Measurements from ENCODE around the gene C10orf62. TPM values are rescaled to one million over a fixed set of nuclear protein-coding genes. Genes with fewer than 3 reads are reported as not detected.

The C10orf62 gene
- total and polyA plus RNA-seq, 5 donors from 2014 or later: not detected

DNA sequence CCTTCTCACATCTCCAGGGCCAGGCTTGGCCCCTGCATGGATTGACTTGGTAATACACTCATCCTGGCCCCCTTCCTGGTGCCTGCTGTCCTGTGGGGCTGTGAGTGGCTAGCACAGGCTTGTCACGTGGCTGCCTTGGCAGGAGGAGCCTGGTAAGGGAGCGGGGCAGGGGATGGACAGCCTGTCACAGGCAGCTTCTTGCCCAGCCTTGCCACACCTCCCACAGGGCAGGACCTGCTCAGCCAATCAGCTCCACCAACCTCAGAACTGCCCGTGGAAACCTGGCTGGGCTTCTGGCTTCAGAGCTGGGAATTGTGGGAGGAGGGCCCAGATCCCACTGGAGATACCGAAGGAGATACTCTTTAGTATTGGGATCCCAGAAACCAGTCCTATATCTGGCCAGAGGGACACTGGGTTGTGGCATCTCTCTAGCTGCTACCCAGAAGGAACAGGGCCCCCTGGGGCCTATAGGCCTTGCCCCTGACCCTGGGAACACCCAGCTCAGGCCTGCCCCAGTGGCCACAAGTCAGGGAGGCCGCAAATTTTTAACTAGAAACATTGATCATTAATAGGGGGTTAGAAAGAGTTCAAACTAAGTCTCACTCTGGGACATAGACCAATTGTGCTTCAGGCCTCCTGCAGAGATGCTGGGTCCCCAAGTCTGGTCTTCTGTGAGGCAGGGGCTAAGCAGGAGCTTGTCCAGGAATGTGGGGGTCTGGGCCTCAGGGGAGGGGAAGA is 5.3 kb upstream of the C10orf62 start, which contains the start of gene HOGA1:
HOGA1 (plus strand) TSS at position 330 of the 738 bp plus-strand sequence; CDS start at position 645, 315 bp downstream.
- Mint-ChIP-seq H3K27me3 (no peaks in the 10 kb centered on the region), H3K36me3 (no peaks in the 10 kb centered on the region), H3K27ac (no peak within 1 kb of the TSS), H3K4me1 (no peaks in the 10 kb centered on the region), H3K4me3 (no peak within 1 kb of the TSS), H3K9me3 (no peaks in the 10 kb centered on the region)
- H3K27ac ChIP-seq (ENCODE audit: insufficient read depth, low read length, poor library complexity, severe bottlenecking): no peak within 1 kb of the TSS
- H3K9me3 ChIP-seq (ENCODE audit: control insufficient read depth in 2 of 2, low read length in 2 of 2): no peaks in the 10 kb centered on the region
- H3K27me3 ChIP-seq (ENCODE audit: control insufficient read depth, insufficient read depth, low read length): no peaks in the 10 kb centered on the region
- no peaks in the 10 kb centered on the region for H3K36me3 ChIP-seq (ENCODE audit: control insufficient read depth, insufficient read depth, low read length)
- DNase-seq: no peak
- H3K4me1 ChIP-seq (ENCODE audit: control insufficient read depth, insufficient read depth, low read length, poor library complexity, severe bottlenecking): no peaks in the 10 kb centered on the region
- ATAC-seq (ENCODE audit: low read depth in 2 of 2): no peak
- no peak within 1 kb of the TSS for H3K4me3 ChIP-seq (ENCODE audit: low read depth, low read length)

DNA sequence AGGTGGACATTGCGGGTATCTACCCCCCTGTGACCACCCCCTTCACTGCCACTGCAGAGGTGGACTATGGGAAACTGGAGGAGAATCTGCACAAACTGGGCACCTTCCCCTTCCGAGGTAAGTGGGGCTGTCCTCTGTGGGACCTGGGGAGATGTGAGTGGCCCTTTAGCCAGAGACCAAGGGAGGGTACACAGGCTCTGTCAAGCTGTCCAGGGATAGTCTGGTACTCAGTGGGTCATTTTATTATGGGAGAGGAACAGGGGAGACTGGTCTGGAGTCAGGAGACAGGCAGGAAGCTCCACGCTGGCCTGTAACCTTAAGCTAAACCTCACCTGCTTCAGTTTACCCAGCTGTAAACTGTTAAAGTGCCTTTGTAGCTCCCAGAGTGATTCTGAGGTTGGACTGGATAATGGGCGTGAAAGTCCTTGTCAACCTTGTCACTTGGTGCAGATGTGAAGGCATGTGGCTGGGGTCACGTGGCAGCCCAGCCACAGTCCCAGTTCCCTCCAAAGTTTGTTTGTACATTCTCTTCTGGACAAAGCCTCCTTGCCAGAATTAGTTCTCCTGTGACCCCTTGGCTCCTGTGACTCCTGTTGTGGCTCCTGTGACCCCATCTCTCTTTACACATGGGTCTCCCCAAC is 4.6 kb upstream of the C10orf62 start:
- no peaks in the 10 kb centered on the region for H3K27me3 ChIP-seq (ENCODE audit: control insufficient read depth, insufficient read depth, low read length)
- H3K36me3 ChIP-seq (ENCODE audit: control insufficient read depth, insufficient read depth, low read length): no peaks in the 10 kb centered on the region
- no peaks in the 10 kb centered on the region for H3K4me1 Mint-ChIP-seq
- DNase-seq: no peak
- no peak overlapping the region for H3K4me3 Mint-ChIP-seq
- H3K27me3 Mint-ChIP-seq: no peaks in the 10 kb centered on the region
- H3K27ac ChIP-seq (ENCODE audit: insufficient read depth, low read length, poor library complexity, severe bottlenecking): no peak overlapping the region
- H3K4me1 ChIP-seq (ENCODE audit: control insufficient read depth, insufficient read depth, low read length, poor library complexity, severe bottlenecking): no peaks in the 10 kb centered on the region
- ATAC-seq (ENCODE audit: low read depth in 2 of 2): no peak
- no peaks in the 10 kb centered on the region for H3K36me3 Mint-ChIP-seq
- no peak overlapping the region for H3K27ac Mint-ChIP-seq
- no peaks in the 10 kb centered on the region for H3K9me3 ChIP-seq (ENCODE audit: control insufficient read depth in 2 of 2, low read length in 2 of 2)
- H3K9me3 Mint-ChIP-seq: no peaks in the 10 kb centered on the region
- H3K4me3 ChIP-seq (ENCODE audit: low read depth, low read length): no peak overlapping the region

- Mint-ChIP-seq H3K36me3 (no peaks in the 10 kb centered on the region), H3K27me3 (no peaks in the 10 kb centered on the region), H3K9me3 (no peaks in the 10 kb centered on the region), H3K27ac (no peak overlapping the region), H3K4me3 (no peak overlapping the region), H3K4me1 (no peaks in the 10 kb centered on the region)
- H3K36me3 ChIP-seq (ENCODE audit: control insufficient read depth, insufficient read depth, low read length): no peaks in the 10 kb centered on the region
- H3K27ac ChIP-seq (ENCODE audit: insufficient read depth, low read length, poor library complexity, severe bottlenecking): no peak overlapping the region
- ATAC-seq (ENCODE audit: low read depth in 2 of 2) (no peak), DNase-seq (no peak)
- H3K27me3 ChIP-seq (ENCODE audit: control insufficient read depth, insufficient read depth, low read length): no peaks in the 10 kb centered on the region
- H3K9me3 ChIP-seq (ENCODE audit: control insufficient read depth in 2 of 2, low read length in 2 of 2): no peaks in the 10 kb centered on the region
- H3K4me1 ChIP-seq (ENCODE audit: control insufficient read depth, insufficient read depth, low read length, poor library complexity, severe bottlenecking): no peaks in the 10 kb centered on the region
- no peak overlapping the region for H3K4me3 ChIP-seq (ENCODE audit: low read depth, low read length)
These were observed 4.1 kb upstream of the C10orf62 start for GRCh38 chr10:97585439-97585811.

DNA sequence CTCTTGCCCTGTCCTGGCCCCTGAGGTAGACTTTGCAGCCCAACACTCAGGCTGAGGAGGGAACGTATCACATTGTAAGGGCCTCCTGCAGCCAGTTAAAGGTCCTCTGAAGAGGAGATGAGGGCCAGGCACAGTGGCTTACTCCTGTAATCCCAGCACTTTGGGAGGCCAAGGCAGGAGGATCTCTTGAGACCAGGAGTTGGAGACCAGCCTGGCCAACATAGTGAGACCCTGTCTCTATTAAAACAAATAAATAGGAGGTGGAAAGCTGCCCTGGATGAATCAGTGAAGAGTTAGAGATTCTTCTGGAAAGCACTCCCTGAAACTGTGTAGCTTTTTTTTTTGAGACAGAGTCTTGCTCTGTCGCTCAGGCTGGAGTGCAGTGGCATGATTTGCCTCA is 2.3 kb upstream of the C10orf62 start:
- no peak overlapping the region for H3K27ac Mint-ChIP-seq
- Histone ChIP-seq H3K36me3 (ENCODE audit: control insufficient read depth, insufficient read depth, low read length) (no peaks in the 10 kb centered on the region), H3K9me3 (ENCODE audit: control insufficient read depth in 2 of 2, low read length in 2 of 2) (no peaks in the 10 kb centered on the region), H3K27ac (ENCODE audit: insufficient read depth, low read length, poor library complexity, severe bottlenecking) (no peak overlapping the region), H3K4me3 (ENCODE audit: low read depth, low read length) (no peak overlapping the region), H3K4me1 (ENCODE audit: control insufficient read depth, insufficient read depth, low read length, poor library complexity, severe bottlenecking) (no peaks in the 10 kb centered on the region), H3K27me3 (ENCODE audit: control insufficient read depth, insufficient read depth, low read length) (no peaks in the 10 kb centered on the region)
- DNase-seq (no peak), ATAC-seq (ENCODE audit: low read depth in 2 of 2) (no peak)
- H3K4me3 Mint-ChIP-seq: no peak overlapping the region
- H3K9me3 Mint-ChIP-seq: peaks cover 0 to 2% (median 0%) of the 10 kb centered on the region in 7 donors
- H3K27me3 Mint-ChIP-seq: no peaks in the 10 kb centered on the region
- no peaks in the 10 kb centered on the region for H3K36me3 Mint-ChIP-seq
- no peaks in the 10 kb centered on the region for H3K4me1 Mint-ChIP-seq

DNA sequence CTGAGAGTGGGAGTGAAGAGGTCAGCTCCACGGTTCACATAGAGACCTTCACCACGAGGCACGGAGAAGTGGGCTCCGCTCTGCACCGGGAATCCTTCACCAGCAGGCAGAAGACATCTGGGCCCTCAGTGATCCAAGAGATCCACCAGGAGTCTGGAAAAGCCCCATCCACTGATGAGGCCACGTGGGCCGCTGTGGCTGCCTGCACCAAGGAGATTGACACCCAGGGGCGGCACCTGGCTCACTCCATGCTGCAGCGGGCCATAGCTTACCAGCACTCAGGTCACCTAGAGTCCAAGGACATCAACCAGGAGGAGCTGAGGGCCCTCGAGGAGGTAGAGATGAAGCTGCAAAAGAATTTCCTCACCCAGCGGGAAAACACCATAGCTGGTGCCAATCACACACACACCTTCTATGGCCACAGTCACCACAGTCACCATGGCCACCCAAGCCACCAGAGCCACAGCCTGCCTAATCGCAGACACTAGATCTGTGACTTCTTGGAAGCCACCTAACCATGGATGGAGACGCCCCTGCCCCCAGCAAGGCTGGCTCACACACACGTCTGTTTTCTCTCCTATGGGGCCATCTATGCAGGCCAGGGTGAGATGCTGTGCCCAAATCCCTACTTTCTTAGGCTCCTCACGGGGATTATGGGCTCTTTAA is 694 bp downstream of the C10orf62 start:
- Mint-ChIP-seq H3K27me3 (no peaks in the 10 kb centered on the region), H3K9me3 (peaks cover 0 to 2% (median 0%) of the 10 kb centered on the region in 7 donors), H3K4me1 (no peaks in the 10 kb centered on the region), H3K36me3 (no peaks in the 10 kb centered on the region), H3K27ac (no peak overlapping the region), H3K4me3 (no peak overlapping the region)
- H3K4me1 ChIP-seq (ENCODE audit: control insufficient read depth, insufficient read depth, low read length, poor library complexity, severe bottlenecking): no peaks in the 10 kb centered on the region
- DNase-seq (peak in 1 of 3 donors; percentile 5), ATAC-seq (ENCODE audit: low read depth in 2 of 2) (peak in 1 of 2 donors; percentile 7)
- no peaks in the 10 kb centered on the region for H3K9me3 ChIP-seq (ENCODE audit: control insufficient read depth in 2 of 2, low read length in 2 of 2)
- no peak overlapping the region for H3K4me3 ChIP-seq (ENCODE audit: low read depth, low read length)
- H3K27ac ChIP-seq (ENCODE audit: insufficient read depth, low read length, poor library complexity, severe bottlenecking): no peak overlapping the region
- no peaks in the 10 kb centered on the region for H3K36me3 ChIP-seq (ENCODE audit: control insufficient read depth, insufficient read depth, low read length)
- H3K27me3 ChIP-seq (ENCODE audit: control insufficient read depth, insufficient read depth, low read length): no peaks in the 10 kb centered on the region

DNA sequence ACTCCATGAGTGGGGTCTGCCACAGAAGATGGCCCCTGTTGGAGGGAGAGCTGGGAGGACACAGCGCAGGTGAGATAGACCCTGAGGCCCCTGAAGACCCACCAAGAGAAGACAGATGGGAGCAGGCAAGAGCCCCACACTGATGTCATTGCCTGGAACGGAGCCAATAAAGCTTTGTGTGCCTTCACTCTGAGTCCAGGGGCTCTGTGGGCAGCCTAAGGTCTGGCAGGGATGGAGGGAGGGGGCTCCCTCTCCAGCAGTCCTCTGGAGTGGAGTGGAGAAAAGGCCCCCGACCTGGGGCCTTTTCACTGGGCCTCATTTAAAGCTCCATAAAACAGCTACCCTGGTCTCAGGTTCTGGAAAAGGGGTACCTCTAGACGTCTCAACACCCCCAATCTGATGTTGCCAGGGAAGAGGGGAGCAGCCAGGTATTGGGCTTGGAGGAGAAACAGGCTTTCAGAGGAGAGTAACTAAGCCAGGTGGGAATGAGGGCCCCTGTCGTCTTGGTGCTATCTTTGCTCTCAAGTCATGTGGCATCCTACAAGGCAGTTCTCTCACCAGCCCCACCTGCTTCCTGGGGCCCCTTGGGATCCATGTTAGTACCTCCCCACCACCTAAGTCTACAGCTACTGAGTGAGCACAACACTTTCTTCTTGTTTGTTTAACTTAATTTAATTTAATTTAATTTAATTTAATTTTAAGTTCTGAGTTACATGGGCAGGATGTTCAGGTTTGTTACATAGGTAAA is 1.4 kb downstream of the C10orf62 start:
- H3K27ac Mint-ChIP-seq: no peak overlapping the region
- H3K36me3 Mint-ChIP-seq: no peaks in the 10 kb centered on the region
- H3K27me3 Mint-ChIP-seq: no peaks in the 10 kb centered on the region
- no peaks in the 10 kb centered on the region for H3K36me3 ChIP-seq (ENCODE audit: control insufficient read depth, insufficient read depth, low read length)
- no peaks in the 10 kb centered on the region for H3K4me1 ChIP-seq (ENCODE audit: control insufficient read depth, insufficient read depth, low read length, poor library complexity, severe bottlenecking)
- H3K9me3 ChIP-seq (ENCODE audit: control insufficient read depth in 2 of 2, low read length in 2 of 2): no peaks in the 10 kb centered on the region
- H3K4me1 Mint-ChIP-seq: peaks cover 0 to 4% (median 0%) of the 10 kb centered on the region in 4 donors
- ATAC-seq (ENCODE audit: low read depth in 2 of 2) (no peak), DNase-seq (no peak)
- H3K27ac ChIP-seq (ENCODE audit: insufficient read depth, low read length, poor library complexity, severe bottlenecking): no peak overlapping the region
- H3K27me3 ChIP-seq (ENCODE audit: control insufficient read depth, insufficient read depth, low read length): no peaks in the 10 kb centered on the region
- H3K4me3 Mint-ChIP-seq: no peak overlapping the region
- peaks cover 0 to 2% (median 0%) of the 10 kb centered on the region in 7 donors for H3K9me3 Mint-ChIP-seq
- H3K4me3 ChIP-seq (ENCODE audit: low read depth, low read length): no peak overlapping the region

DNA sequence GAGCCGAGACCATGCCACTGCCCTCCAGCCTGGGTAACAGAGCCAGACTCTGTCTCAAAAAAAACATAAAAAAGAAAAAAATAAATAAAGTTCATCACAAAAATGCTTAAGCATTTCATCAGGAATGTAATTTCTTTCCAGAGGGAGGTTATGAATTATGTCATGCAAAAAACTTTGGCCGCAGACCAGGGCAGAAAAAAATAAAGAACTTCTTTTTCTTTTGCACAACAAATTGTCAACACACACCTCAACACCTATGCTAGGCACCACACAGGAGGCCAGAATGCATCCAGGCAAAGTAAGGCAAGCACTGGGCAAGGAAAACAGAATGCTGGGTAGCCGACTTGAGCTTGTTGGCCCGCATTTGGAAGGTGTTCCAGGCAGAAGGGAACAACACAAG is 3.9 kb downstream of the C10orf62 start:
- no peaks in the 10 kb centered on the region for H3K9me3 ChIP-seq (ENCODE audit: control insufficient read depth in 2 of 2, low read length in 2 of 2)
- H3K9me3 Mint-ChIP-seq: peaks cover 0 to 2% (median 0%) of the 10 kb centered on the region in 7 donors
- ATAC-seq (ENCODE audit: low read depth in 2 of 2): no peak
- H3K27me3 Mint-ChIP-seq: no peaks in the 10 kb centered on the region
- no peaks in the 10 kb centered on the region for H3K27me3 ChIP-seq (ENCODE audit: control insufficient read depth, insufficient read depth, low read length)
- no peak for DNase-seq
- H3K36me3 ChIP-seq (ENCODE audit: control insufficient read depth, insufficient read depth, low read length): no peaks in the 10 kb centered on the region
- peaks cover 0 to 5% (median 0%) of the 10 kb centered on the region in 4 donors for H3K4me1 Mint-ChIP-seq
- no peak overlapping the region for H3K27ac ChIP-seq (ENCODE audit: insufficient read depth, low read length, poor library complexity, severe bottlenecking)
- H3K27ac Mint-ChIP-seq: peak overlapping the region in 1 of 3 donors; percentile 69
- H3K4me3 Mint-ChIP-seq: no peak overlapping the region
- H3K4me1 ChIP-seq (ENCODE audit: control insufficient read depth, insufficient read depth, low read length, poor library complexity, severe bottlenecking): no peaks in the 10 kb centered on the region
- H3K4me3 ChIP-seq (ENCODE audit: low read depth, low read length): no peak overlapping the region
- no peaks in the 10 kb centered on the region for H3K36me3 Mint-ChIP-seq
